HL-60 (cell line): Measurements from ENCODE around the gene CYTIP.

ENCODE experiments used
- DNase-seq, 2 experiments: peaks; one replicate each; pipeline ENCODE4 v3.0.0-alpha.2; 2010 to 2020; ENCODE audit warnings: low read depth in 1 of 2, low spot score in 1 of 2
- H3K27ac ChIP-seq: fragments of 250-450 bp; sonication (Bioruptor Pico); replicated peaks from 2 replicates; pipeline ENCODE4 v1.5.1; 2020; ENCODE audit warnings: mild to moderate bottlenecking, moderate library complexity
- H3K27me3 ChIP-seq: fragments of 250-450 bp; sonication (Bioruptor Pico); 2 replicates; pipeline ENCODE4 v1.5.1; 2021; ENCODE audit warnings: mild to moderate bottlenecking, moderate library complexity; ENCODE audit not compliant: insufficient read depth, poor library complexity, severe bottlenecking
- H3K4me3 ChIP-seq: replicated peaks from 2 replicates; pipeline ENCODE4 v1.5.1; 2011; ENCODE audit warnings: mild to moderate bottlenecking, control low read depth, low read length; ENCODE audit not compliant: insufficient read depth
- CTCF ChIP-seq: IDR thresholded peaks from one replicate; pipeline ENCODE4 v1.5.1; 2011; ENCODE audit warnings: low read length, control low read depth, inconsistent platforms; ENCODE audit not compliant: insufficient read depth
- GABPA ChIP-seq: IDR thresholded peaks from 2 replicates; pipeline ENCODE4 v1.6.1; 2012; ENCODE audit warnings: low read depth
- POLR2AphosphoS5 ChIP-seq: IDR thresholded peaks from 2 replicates; pipeline ENCODE4 v1.6.1; 2012; ENCODE audit warnings: low read depth
- REST ChIP-seq: IDR thresholded peaks from 2 replicates; pipeline ENCODE4 v1.6.1; 2012; ENCODE audit warnings: low read depth; ENCODE audit not compliant: insufficient replicate concordance
- SPI1 ChIP-seq: IDR thresholded peaks from 2 replicates; pipeline ENCODE4 v1.6.1; 2012; ENCODE audit warnings: low read depth, mild to moderate bottlenecking, borderline replicate concordance

The CYTIP gene

GRCh38 chr2:157394928-157395327 lies 49.0 kb downstream of the CYTIP start:
- no peak for DNase-seq

GRCh38 chr2:157393348-157393747 lies 50.5 kb downstream of the CYTIP start:
- no peaks in the 10 kb centered on the region for H3K27me3 ChIP-seq
- no peak for DNase-seq
- no peak overlapping the region for H3K4me3 ChIP-seq
- TF ChIP-seq REST = no peak
- TF ChIP-seq CTCF = no peak
- TF ChIP-seq SPI1 = no peak
- TF ChIP-seq GABPA = no peak
- TF ChIP-seq POLR2AphosphoS5 = no peak
- no peak overlapping the region for H3K27ac ChIP-seq

More at GRCh38 chr2:157394928-157395327, 49.0 kb downstream of the CYTIP start:
- Histone ChIP-seq H3K4me3 (no peak overlapping the region), H3K27me3 (no peaks in the 10 kb centered on the region), H3K27ac (no peak overlapping the region)
- no peak for TF ChIP-seq CTCF
- TF ChIP-seq POLR2AphosphoS5 = no peak
- TF ChIP-seq SPI1 = no peak
- no peak for TF ChIP-seq REST
- TF ChIP-seq GABPA = no peak

- no peak for TF ChIP-seq GABPA
- no peak for TF ChIP-seq REST
- no peak for TF ChIP-seq POLR2AphosphoS5
- DNase-seq = no peak
- Histone ChIP-seq H3K27me3 (no peaks in the 10 kb centered on the region), H3K27ac (no peak overlapping the region), H3K4me3 (no peak overlapping the region)
Observed at GRCh38 chr2:157388827-157389226, 55.1 kb downstream of the CYTIP start.

GRCh38 chr2:157386747-157387146 lies 57.1 kb downstream of the CYTIP start:
- Histone ChIP-seq H3K4me3 (no peak overlapping the region), H3K27ac (no peak overlapping the region), H3K27me3 (no peaks in the 10 kb centered on the region)
- TF ChIP-seq GABPA (no peak), SPI1 (peak; percentile 40; the same call in 1 of the 2 replicates)
- DNase-seq = no peak
